DMS114 treated with DMSO at 0.1 percent for 48 hours (cell line): ENCODE data around the gene ITGA3.
"Not testable (repeated sequence)": the region's sequence is repeated elsewhere in the genome, so short reads cannot be mapped to it uniquely, and the experiment has no call there.

Experiments
- DNase-seq: peaks from one replicate; lab custom pipeline; 2025; ENCODE audit not compliant: unreplicated experiment; lab: John Stamatoyannopoulos, UW

ITGA3 gene

GRCh38 chr17:50034498-50035364, 21.2 kb upstream of the ITGA3 start:
- no peak for DNase-seq

GRCh38 chr17:50035421-50035879, 20.5 kb upstream of the ITGA3 start:
- no peak for DNase-seq

- no peak for DNase-seq
Measured at GRCh38 chr17:50035945-50036344, 20.0 kb upstream of the ITGA3 start.

GRCh38 chr17:50036455-50037261, 19.3 kb upstream of the ITGA3 start:
- no peak for DNase-seq

- no peak for DNase-seq
Measured at GRCh38 chr17:50037321-50038107, 18.4 kb upstream of the ITGA3 start.

GRCh38 chr17:50039058-50039457, 16.9 kb upstream of the ITGA3 start:
- DNase-seq = no peak

- DNase-seq = not testable (repeated sequence)
Measured at GRCh38 chr17:50040496-50040895, 15.4 kb upstream of the ITGA3 start.

- DNase-seq = no peak
Measured at GRCh38 chr17:50042211-50042610, 13.7 kb upstream of the ITGA3 start.

- no peak for DNase-seq
Measured at GRCh38 chr17:50043290-50044148, 12.4 kb upstream of the ITGA3 start.

GRCh38 chr17:50044483-50044882, 11.4 kb upstream of the ITGA3 start:
- no peak for DNase-seq

- DNase-seq = no peak
Measured at GRCh38 chr17:50045154-50045553, 10.8 kb upstream of the ITGA3 start.

GRCh38 chr17:50046179-50046578, 9.7 kb upstream of the ITGA3 start:
- no peak for DNase-seq

- no peak for DNase-seq
Measured at GRCh38 chr17:50046667-50047066, 9.2 kb upstream of the ITGA3 start.

- no peak for DNase-seq
Measured at GRCh38 chr17:50047083-50047482, 8.8 kb upstream of the ITGA3 start.

- no peak for DNase-seq
Measured at GRCh38 chr17:50047488-50048126, 8.3 kb upstream of the ITGA3 start.

GRCh38 chr17:50048146-50048720, 7.7 kb upstream of the ITGA3 start:
- DNase-seq = no peak

- no peak for DNase-seq
Measured at GRCh38 chr17:50048988-50049387, 6.9 kb upstream of the ITGA3 start.

- no peak for DNase-seq
Measured at GRCh38 chr17:50049636-50050035, 6.3 kb upstream of the ITGA3 start.

- no peak for DNase-seq
Measured at GRCh38 chr17:50050431-50051032, 5.4 kb upstream of the ITGA3 start.
